Activated T-helper 1 cell treated with Interleukin-2 at 50 U/mL for 16 hours (primary cell): ENCODE data around the gene CNNM3.
A peak's percentile ranks its signal among the peaks of the same experiment; 100 is the strongest.
"Not testable (repeated sequence)": the region's sequence is repeated elsewhere in the genome, so short reads cannot be mapped to it uniquely, and the experiment has no call there.

ENCODE experiments used
- DNase-seq: peaks from one replicate; pipeline ENCODE4 v3.0.0-alpha.2; 2020; ENCODE audit warnings: low read depth

CNNM3 gene

GRCh38 chr2:96799623-96799935, 16.5 kb upstream of the CNNM3 start:
- DNase-seq = no peak

GRCh38 chr2:96800061-96801004, 15.7 kb upstream of the CNNM3 start:
- DNase-seq = no peak

- peak; percentile 53 for DNase-seq
Measured at GRCh38 chr2:96801005-96801785, 14.9 kb upstream of the CNNM3 start.

GRCh38 chr2:96801786-96802595, 14.1 kb upstream of the CNNM3 start:
- DNase-seq = no peak

GRCh38 chr2:96802721-96803120, 13.3 kb upstream of the CNNM3 start:
- no peak for DNase-seq

- DNase-seq = no peak
Measured at GRCh38 chr2:96804986-96805385, 11.1 kb upstream of the CNNM3 start.

GRCh38 chr2:96805946-96806345, 10.1 kb upstream of the CNNM3 start:
- not testable (repeated sequence) for DNase-seq

GRCh38 chr2:96806468-96807126, 9.5 kb upstream of the CNNM3 start:
- peak; percentile 39 for DNase-seq

- DNase-seq = no peak
Measured at GRCh38 chr2:96807127-96807471, 9.0 kb upstream of the CNNM3 start.

- DNase-seq = no peak
Measured at GRCh38 chr2:96808176-96808837, 7.8 kb upstream of the CNNM3 start.

- no peak for DNase-seq
Measured at GRCh38 chr2:96809216-96809882, 6.7 kb upstream of the CNNM3 start.

- no peak for DNase-seq
Measured at GRCh38 chr2:96809951-96810782, 5.9 kb upstream of the CNNM3 start.

- no peak for DNase-seq
Measured at GRCh38 chr2:96810783-96811192, 5.3 kb upstream of the CNNM3 start.

GRCh38 chr2:96811917-96812316, 4.2 kb upstream of the CNNM3 start:
- DNase-seq = no peak

- DNase-seq = no peak
Measured at GRCh38 chr2:96813656-96814055, 2.4 kb upstream of the CNNM3 start.

- DNase-seq = no peak
Measured at GRCh38 chr2:96815326-96816126, 542 bp upstream of the CNNM3 start.

- no peak for DNase-seq
Measured at GRCh38 chr2:96816836-96817702, 1.0 kb downstream of the CNNM3 start.

- DNase-seq = no peak
Measured at GRCh38 chr2:96817882-96818281, 1.8 kb downstream of the CNNM3 start.
